Stimulated activated CD8-positive, alpha-beta memory T cell treated with anti-CD3 and anti-CD28 coated beads, Interleukin-2, amount 100 ng/mL, for 1 hour (primary cell): Measurements from ENCODE around the gene LIPC.

ENCODE experiments used
- DNase-seq, 2 donors: peaks; one replicate each; pipeline ENCODE4 v3.0.0-alpha.2; 2020; ENCODE audit warnings: low read depth in 2 of 2

Gene LIPC

GRCh38 chr15:58517682-58518525 is 86.1 kb downstream of the LIPC start:
- DNase-seq, result no peak

DNA sequence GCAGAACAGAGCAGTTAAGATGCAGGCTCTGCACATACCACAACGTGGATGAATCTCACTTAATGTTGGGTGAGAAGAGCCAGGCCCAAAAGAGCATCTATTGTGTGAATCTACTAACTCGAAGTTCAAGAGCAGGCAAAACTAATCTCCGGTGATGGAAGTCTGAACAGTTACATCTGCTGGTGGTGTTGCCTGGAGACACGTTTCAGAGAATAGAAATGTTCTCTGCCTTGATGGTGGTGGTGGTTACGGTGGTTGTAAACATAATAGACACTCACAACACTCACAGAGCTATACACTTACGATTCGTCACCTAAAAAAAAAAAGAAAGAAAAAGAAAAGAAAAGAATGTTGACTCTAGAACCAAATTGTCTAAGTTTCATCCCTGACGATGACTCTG is 86.8 kb downstream of the LIPC start:
- no peak for DNase-seq

GRCh38 chr15:58519516-58519915 is 87.7 kb downstream of the LIPC start:
- no peak for DNase-seq

DNA sequence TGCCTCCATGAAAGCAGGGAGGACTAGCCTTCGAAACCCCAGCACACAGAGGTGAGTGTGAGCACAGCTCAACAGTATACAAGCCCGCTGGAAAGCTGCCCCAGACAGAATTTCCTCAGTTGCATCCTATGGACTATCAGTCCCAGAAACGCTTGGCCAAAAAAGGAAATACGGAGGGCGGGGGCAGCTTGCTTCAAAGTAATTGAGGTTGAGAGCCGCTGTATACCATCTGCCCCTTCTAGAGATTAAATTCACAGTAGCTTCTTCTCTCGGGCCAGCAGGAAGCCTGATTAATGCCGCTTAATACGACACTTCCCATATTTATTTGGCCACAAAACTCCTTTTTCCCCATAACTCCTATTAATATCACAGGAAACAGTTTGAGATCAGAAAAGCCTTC is 88.7 kb downstream of the LIPC start:
- no peak for DNase-seq

GRCh38 chr15:58520936-58521292 is 89.1 kb downstream of the LIPC start:
- no peak for DNase-seq

- no peak for DNase-seq
Observed at GRCh38 chr15:58521293-58521991, 89.7 kb downstream of the LIPC start.

- DNase-seq, result no peak
Observed at GRCh38 chr15:58522391-58522790, 90.6 kb downstream of the LIPC start.

DNA sequence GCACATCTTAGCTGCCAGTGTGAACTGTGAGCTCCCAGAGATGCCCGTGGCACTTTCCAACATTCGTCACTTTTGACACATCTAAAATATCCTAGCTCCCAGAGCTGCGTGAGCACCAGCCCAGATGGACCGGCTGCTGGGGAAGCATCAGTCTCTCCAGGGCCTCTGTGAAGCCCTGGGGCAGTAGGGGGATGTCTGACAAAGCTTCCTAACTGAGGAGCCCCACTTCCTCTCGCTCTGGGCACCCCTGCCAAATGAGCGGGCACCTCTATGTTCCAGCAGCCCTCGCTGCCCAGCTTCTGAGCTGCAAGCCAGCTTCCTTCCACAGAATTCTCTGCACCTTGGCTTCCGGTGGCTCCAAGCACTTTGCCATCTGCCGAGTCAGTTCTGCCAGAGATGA is 91.1 kb downstream of the LIPC start:
- DNase-seq, result no peak

GRCh38 chr15:58523634-58524033 is 91.8 kb downstream of the LIPC start:
- DNase-seq, result no peak

- DNase-seq, result no peak
Observed at GRCh38 chr15:58524247-58524646, 92.5 kb downstream of the LIPC start.

DNA sequence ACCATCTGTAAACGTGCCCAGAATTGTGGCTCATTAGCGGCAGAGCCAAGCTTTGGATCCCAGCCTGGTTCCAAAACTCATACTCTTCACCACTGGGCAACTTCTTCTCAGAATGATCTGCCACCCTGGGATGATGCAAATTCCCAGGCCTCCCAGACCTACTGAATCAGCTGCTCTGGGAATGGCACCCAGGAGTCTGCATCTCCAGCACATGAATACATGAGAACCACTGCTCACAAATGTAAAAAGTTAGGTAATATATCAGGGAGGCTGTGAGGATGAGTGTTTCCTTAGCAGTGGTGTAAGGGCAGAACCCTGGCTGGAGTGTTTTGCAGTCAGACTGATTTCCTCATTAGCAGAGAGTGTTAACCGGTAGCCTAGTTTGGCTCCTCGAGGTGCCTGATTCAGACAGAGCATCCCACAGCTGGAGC is 94.2 kb downstream of the LIPC start:
- no peak for DNase-seq

DNA sequence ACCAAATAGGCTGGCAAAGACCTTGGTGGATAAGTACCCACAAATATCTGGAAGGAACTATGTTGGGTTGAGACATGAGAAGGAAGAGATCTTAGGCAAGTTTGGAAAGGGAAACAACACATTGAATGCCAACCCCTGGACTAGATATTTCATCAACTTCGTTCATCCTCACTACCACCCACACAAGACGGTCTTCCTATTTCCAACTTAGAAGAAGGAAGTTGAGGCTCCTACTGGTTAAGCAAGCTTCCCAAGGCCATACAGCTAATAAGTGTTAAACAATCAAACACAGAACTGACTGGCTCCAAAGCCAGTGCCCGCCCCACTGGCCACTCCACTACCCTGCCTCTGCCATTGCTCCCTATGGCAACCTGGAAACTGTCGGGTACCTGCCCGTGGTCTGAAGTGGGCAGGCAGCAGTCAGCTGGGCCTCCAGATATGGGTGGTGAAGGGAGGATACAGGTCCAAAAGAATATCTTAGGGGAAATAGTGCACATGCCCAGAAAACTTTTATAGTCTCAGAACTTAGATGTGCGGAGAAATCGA is 94.9 kb downstream of the LIPC start:
- DNase-seq, result no peak

- no peak for DNase-seq
Observed at GRCh38 chr15:58527573-58528187, 95.9 kb downstream of the LIPC start.

- DNase-seq, result no peak
Observed at GRCh38 chr15:58528188-58528870, 96.5 kb downstream of the LIPC start.

- DNase-seq, result no peak
Observed at GRCh38 chr15:58529041-58529440, 97.2 kb downstream of the LIPC start.

- no peak for DNase-seq
Observed at GRCh38 chr15:58530056-58530590, 98.3 kb downstream of the LIPC start.

- DNase-seq, result no peak
Observed at GRCh38 chr15:58532126-58532525, 100.3 kb downstream of the LIPC start.

DNA sequence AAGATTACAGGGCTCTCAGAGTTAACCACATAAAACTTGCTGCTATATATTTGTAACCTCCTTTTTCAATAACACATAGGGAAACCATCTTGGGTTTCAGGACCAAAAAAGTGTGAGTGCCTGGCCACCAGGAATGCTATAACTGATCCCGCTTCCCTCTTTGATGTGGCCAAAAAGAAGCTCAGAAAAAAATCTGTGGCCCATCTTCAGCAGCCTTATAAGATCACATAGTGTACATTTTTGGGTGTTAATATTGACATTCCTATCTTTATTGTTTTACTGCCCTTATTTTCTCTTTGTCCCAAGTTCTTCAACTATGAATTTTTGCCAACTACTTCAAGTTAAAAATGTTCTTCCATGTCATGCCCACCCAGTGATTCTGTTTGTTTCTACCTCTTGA is 102.8 kb downstream of the LIPC start:
- DNase-seq, result no peak

DNA sequence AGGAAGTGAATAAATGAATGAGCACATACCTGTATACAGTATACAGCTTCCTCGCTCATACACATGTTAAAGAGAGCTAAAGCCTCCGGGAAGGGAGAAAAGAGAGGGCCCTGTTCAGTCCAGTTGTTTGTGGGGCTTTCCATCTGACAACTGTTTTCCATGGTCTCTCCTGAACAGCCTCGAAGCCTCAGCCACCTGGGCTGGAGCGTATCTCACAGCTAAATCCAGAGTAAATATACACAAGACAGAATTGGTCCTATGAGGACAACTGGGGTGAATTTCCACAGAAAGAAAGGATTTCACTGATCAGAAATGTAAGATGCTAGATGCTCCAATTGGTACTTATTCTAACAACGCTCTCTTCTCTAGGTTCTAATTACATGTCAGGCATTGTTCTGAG is 103.5 kb downstream of the LIPC start:
- no peak for DNase-seq

GRCh38 chr15:58535894-58536293 is 104.1 kb downstream of the LIPC start:
- DNase-seq, result no peak

DNA sequence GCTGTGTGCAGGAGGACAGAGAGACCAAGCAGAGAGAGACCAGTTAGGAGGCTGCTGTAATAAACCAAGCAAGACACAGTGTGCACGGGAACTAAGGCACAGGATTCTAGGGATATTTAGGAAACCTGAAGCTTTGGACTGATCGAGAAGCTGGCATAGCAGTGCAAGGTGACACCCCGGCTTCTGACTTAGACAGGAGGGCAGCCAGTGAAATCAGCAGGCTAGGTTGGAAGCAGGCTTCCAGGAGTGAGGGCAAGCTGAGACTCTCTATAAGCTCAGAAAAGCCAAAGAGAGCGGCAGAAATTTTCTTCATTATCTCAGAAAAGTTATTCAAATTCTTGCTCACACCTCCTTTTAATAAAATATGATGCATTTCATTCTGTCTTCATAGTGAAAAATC is 104.6 kb downstream of the LIPC start:
- DNase-seq, result no peak

DNA sequence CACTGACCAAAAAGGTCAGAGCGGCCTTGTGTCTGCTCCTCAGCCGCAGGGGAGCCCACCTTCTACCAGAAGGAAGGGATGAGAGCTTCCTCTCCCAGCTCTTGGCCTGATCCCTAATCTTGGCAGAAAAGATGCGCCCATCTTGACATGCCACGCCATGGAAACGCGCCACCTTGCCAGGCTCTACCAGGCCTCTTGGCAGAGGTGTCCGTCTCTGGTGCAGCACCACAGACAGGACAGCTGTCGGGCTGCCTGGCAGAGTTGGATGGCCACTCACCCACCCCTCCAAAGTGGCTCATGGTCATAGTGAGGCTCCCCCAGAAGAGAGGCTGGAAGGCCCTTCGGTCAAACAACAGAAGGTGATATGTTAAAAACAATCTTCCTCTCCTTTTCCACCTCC is 105.2 kb downstream of the LIPC start:
- no peak for DNase-seq
